ENCODE results near the gene MPO. TPM values are rescaled to one million over a fixed set of nuclear protein-coding genes. Genes with fewer than 3 reads are reported as not detected.

Gene MPO
- total and polyA plus RNA-seq, 10 of the 15 experiments (the other 5 are each of a cell fraction or from before 2014, with no cell fraction given), result 0.06 to 0.49 (median 0.14) TPM

DNA sequence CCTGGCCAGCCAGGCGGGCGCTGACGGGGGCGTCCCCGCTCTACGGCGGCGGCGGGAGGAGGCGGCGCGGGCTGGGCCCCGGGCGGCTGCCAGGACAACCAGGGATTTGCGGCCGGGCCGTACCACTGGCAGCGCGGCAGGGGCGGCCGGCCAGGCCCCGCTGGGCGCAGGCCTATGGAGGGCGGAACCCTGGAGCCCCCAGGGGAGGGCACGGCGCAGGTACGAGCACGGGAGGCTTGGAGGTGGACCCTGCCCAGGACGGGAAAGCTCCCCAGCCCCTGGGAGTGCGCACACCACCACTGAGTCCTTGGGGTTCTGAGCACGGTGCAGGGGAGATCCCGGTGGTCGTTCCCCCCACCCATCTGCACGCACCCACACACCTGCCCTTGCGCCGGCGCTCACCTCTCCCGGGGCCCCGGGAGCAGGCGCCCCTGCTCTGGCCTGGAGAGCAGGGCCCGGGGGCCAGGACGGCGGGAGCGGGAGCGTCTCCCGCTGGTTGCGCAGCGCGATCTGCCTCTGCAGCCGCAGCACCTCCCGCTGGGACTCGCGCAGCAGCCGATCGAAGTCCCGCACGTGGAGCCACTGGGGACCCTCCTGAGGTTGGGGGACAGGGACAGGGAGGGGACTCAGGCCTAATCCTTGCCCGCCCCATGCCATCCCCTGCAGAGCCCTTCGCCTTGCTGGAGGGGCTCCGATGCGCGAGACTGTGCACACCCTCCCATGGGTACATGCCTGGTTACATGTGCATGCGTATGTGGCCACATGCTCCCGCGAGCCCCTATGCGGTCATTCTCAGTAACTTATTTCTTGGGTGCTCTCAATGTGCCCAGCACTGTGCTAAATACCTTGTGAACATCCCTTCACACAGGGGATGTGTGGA is 43.9 kb upstream of the MPO start (continued):
- TF ChIP-seq, protein P1, sequence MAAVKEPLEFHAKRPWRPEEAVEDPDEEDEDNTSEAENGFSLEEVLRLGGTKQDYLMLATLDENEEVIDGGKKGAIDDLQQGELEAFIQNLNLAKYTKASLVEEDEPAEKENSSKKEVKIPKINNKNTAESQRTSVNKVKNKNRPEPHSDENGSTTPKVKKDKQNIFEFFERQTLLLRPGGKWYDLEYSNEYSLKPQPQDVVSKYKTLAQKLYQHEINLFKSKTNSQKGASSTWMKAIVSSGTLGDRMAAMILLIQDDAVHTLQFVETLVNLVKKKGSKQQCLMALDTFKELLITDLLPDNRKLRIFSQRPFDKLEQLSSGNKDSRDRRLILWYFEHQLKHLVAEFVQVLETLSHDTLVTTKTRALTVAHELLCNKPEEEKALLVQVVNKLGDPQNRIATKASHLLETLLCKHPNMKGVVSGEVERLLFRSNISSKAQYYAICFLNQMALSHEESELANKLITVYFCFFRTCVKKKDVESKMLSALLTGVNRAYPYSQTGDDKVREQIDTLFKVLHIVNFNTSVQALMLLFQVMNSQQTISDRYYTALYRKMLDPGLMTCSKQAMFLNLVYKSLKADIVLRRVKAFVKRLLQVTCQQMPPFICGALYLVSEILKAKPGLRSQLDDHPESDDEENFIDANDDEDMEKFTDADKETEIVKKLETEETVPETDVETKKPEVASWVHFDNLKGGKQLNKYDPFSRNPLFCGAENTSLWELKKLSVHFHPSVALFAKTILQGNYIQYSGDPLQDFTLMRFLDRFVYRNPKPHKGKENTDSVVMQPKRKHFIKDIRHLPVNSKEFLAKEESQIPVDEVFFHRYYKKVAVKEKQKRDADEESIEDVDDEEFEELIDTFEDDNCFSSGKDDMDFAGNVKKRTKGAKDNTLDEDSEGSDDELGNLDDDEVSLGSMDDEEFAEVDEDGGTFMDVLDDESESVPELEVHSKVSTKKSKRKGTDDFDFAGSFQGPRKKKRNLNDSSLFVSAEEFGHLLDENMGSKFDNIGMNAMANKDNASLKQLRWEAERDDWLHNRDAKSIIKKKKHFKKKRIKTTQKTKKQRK (IDR thresholded peaks at IDR 0.05; ENCODE audit: low read depth, low read length), result no peak
- TF ChIP-seq, protein P2, sequence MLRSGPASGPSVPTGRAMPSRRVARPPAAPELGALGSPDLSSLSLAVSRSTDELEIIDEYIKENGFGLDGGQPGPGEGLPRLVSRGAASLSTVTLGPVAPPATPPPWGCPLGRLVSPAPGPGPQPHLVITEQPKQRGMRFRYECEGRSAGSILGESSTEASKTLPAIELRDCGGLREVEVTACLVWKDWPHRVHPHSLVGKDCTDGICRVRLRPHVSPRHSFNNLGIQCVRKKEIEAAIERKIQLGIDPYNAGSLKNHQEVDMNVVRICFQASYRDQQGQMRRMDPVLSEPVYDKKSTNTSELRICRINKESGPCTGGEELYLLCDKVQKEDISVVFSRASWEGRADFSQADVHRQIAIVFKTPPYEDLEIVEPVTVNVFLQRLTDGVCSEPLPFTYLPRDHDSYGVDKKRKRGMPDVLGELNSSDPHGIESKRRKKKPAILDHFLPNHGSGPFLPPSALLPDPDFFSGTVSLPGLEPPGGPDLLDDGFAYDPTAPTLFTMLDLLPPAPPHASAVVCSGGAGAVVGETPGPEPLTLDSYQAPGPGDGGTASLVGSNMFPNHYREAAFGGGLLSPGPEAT (IDR thresholded peaks at IDR 0.05; ENCODE audit: low read depth), result no peak
- no peak for TF ChIP-seq SUZ12 (IDR thresholded peaks at IDR 0.05; ENCODE audit: unreplicated experiment)
- TF ChIP-seq, protein P3, sequence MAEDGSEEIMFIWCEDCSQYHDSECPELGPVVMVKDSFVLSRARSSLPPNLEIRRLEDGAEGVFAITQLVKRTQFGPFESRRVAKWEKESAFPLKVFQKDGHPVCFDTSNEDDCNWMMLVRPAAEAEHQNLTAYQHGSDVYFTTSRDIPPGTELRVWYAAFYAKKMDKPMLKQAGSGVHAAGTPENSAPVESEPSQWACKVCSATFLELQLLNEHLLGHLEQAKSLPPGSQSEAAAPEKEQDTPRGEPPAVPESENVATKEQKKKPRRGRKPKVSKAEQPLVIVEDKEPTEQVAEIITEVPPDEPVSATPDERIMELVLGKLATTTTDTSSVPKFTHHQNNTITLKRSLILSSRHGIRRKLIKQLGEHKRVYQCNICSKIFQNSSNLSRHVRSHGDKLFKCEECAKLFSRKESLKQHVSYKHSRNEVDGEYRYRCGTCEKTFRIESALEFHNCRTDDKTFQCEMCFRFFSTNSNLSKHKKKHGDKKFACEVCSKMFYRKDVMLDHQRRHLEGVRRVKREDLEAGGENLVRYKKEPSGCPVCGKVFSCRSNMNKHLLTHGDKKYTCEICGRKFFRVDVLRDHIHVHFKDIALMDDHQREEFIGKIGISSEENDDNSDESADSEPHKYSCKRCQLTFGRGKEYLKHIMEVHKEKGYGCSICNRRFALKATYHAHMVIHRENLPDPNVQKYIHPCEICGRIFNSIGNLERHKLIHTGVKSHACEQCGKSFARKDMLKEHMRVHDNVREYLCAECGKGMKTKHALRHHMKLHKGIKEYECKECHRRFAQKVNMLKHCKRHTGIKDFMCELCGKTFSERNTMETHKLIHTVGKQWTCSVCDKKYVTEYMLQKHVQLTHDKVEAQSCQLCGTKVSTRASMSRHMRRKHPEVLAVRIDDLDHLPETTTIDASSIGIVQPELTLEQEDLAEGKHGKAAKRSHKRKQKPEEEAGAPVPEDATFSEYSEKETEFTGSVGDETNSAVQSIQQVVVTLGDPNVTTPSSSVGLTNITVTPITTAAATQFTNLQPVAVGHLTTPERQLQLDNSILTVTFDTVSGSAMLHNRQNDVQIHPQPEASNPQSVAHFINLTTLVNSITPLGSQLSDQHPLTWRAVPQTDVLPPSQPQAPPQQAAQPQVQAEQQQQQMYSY (CRISPR knock-in tag; IDR thresholded peaks at IDR 0.05), result no peak
- TF ChIP-seq, protein P4, sequence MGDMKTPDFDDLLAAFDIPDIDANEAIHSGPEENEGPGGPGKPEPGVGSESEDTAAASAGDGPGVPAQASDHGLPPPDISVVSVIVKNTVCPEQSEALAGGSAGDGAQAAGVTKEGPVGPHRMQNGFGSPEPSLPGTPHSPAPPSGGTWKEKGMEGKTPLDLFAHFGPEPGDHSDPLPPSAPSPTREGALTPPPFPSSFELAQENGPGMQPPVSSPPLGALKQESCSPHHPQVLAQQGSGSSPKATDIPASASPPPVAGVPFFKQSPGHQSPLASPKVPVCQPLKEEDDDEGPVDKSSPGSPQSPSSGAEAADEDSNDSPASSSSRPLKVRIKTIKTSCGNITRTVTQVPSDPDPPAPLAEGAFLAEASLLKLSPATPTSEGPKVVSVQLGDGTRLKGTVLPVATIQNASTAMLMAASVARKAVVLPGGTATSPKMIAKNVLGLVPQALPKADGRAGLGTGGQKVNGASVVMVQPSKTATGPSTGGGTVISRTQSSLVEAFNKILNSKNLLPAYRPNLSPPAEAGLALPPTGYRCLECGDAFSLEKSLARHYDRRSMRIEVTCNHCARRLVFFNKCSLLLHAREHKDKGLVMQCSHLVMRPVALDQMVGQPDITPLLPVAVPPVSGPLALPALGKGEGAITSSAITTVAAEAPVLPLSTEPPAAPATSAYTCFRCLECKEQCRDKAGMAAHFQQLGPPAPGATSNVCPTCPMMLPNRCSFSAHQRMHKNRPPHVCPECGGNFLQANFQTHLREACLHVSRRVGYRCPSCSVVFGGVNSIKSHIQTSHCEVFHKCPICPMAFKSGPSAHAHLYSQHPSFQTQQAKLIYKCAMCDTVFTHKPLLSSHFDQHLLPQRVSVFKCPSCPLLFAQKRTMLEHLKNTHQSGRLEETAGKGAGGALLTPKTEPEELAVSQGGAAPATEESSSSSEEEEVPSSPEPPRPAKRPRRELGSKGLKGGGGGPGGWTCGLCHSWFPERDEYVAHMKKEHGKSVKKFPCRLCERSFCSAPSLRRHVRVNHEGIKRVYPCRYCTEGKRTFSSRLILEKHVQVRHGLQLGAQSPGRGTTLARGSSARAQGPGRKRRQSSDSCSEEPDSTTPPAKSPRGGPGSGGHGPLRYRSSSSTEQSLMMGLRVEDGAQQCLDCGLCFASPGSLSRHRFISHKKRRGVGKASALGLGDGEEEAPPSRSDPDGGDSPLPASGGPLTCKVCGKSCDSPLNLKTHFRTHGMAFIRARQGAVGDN (IDR thresholded peaks at IDR 0.05), result 0 out of 2 replicates have a peak, but pooled peaks have one; percentile 27
- no peak for TF ChIP-seq TAF1 (IDR thresholded peaks at IDR 0.05; ENCODE audit: borderline replicate concordance, low read depth, low read length)
- no peak for TF ChIP-seq TBL1XR1 (IDR thresholded peaks at IDR 0.05; ENCODE audit: low read depth, low read length)
- TF ChIP-seq, protein P5, sequence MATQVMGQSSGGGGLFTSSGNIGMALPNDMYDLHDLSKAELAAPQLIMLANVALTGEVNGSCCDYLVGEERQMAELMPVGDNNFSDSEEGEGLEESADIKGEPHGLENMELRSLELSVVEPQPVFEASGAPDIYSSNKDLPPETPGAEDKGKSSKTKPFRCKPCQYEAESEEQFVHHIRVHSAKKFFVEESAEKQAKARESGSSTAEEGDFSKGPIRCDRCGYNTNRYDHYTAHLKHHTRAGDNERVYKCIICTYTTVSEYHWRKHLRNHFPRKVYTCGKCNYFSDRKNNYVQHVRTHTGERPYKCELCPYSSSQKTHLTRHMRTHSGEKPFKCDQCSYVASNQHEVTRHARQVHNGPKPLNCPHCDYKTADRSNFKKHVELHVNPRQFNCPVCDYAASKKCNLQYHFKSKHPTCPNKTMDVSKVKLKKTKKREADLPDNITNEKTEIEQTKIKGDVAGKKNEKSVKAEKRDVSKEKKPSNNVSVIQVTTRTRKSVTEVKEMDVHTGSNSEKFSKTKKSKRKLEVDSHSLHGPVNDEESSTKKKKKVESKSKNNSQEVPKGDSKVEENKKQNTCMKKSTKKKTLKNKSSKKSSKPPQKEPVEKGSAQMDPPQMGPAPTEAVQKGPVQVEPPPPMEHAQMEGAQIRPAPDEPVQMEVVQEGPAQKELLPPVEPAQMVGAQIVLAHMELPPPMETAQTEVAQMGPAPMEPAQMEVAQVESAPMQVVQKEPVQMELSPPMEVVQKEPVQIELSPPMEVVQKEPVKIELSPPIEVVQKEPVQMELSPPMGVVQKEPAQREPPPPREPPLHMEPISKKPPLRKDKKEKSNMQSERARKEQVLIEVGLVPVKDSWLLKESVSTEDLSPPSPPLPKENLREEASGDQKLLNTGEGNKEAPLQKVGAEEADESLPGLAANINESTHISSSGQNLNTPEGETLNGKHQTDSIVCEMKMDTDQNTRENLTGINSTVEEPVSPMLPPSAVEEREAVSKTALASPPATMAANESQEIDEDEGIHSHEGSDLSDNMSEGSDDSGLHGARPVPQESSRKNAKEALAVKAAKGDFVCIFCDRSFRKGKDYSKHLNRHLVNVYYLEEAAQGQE (IDR thresholded peaks at IDR 0.05; ENCODE audit: low read depth, low read length), result no peak
- TF ChIP-seq ZNF217 (IDR thresholded peaks at IDR 0.05), result no peak

Data from GM12878 (cell line).